Naive B cell (primary cell): ENCODE measurements around the gene SPC25. TPM values are rescaled to one million over a fixed set of nuclear protein-coding genes. Genes with fewer than 3 reads are reported as not detected.

Experiments used
- ATAC-seq, 2 donors: fragments of 150-1000 bp; cut with Tn5 transposase; 2 replicates each; pipeline ENCODE4 v1.10.0; 2021; ENCODE audit warnings: low read depth in 2 of 2, mild to moderate bottlenecking in 2 of 2, moderate library complexity in 2 of 2
- DNase-seq: peaks from one replicate; pipeline ENCODE4 v3.0.0; 2022
- H3K27ac Mint-ChIP-seq, 6 donors: one replicate each; pipeline ENCODE4 v1.8.0; 2020 to 2022; ENCODE audit warnings: mild to moderate bottlenecking in 6 of 6, mixed read lengths in 6 of 6, moderate library complexity in 5 of 6, inconsistent platforms in 2 of 6
- H3K27me3 Mint-ChIP-seq, 3 donors: one replicate each; pipeline ENCODE4 v1.8.0; 2021 to 2022; ENCODE audit warnings: mixed read lengths in 3 of 3, mild to moderate bottlenecking in 1 of 3
- H3K36me3 Mint-ChIP-seq, 2 donors: one replicate each; pipeline ENCODE4 v1.8.0; 2020 to 2022; ENCODE audit warnings: mixed read lengths in 2 of 2, inconsistent platforms in 1 of 2, mild to moderate bottlenecking in 1 of 2
- H3K4me1 Mint-ChIP-seq, 3 donors: one replicate each; pipeline ENCODE4 v1.8.0; 2020 to 2022; ENCODE audit warnings: mixed read lengths in 3 of 3, inconsistent platforms in 1 of 3, mild to moderate bottlenecking in 1 of 3, moderate library complexity in 1 of 3
- H3K4me3 Mint-ChIP-seq, 8 donors: one replicate each; pipeline ENCODE4 v1.8.0; 2020 to 2022; ENCODE audit warnings: mild to moderate bottlenecking in 8 of 8, mixed read lengths in 8 of 8, moderate library complexity in 8 of 8, inconsistent platforms in 2 of 8
- H3K9me3 Mint-ChIP-seq, 7 donors: one replicate each; pipeline ENCODE4 v1.8.0; 2020 to 2022; ENCODE audit warnings: mixed read lengths in 7 of 7, mild to moderate bottlenecking in 5 of 7, inconsistent platforms in 2 of 7, moderate library complexity in 1 of 7
- polyA plus RNA-seq, 6 donors: library from polyadenylated mRNA; unstranded; fragments of 300-500 nt; fragmentation: Illumina TruSeq; gene quantifications; one replicate each; pipeline ENCODE4 v1.2.3, GENCODE V29; 2021; ENCODE audit warnings: low read depth in 6 of 6

The SPC25 gene
- polyA plus RNA-seq, 6 donors from 2014 or later = not detected

- H3K27me3 Mint-ChIP-seq = peaks cover 0 to 26% (median 17%) of the 10 kb centered on the region in 3 donors
- no peak overlapping the region for H3K4me3 Mint-ChIP-seq
- H3K27ac Mint-ChIP-seq = no peak overlapping the region
- ATAC-seq (no peak), DNase-seq (no peak)
- H3K36me3 Mint-ChIP-seq = no peaks in the 10 kb centered on the region
- H3K9me3 Mint-ChIP-seq = peaks cover 0 to 11% (median 0%) of the 10 kb centered on the region in 7 donors
- peaks cover 0 to 5% (median 5%) of the 10 kb centered on the region in 3 donors for H3K4me1 Mint-ChIP-seq
Observed at GRCh38 chr2:168915441-168916330, 25.5 kb upstream of the SPC25 start.

GRCh38 chr2:168913495-168913894, 23.3 kb upstream of the SPC25 start:
- ATAC-seq (no peak), DNase-seq (no peak)
- peak overlapping the region in 1 of 6 donors; percentile 26 for H3K27ac Mint-ChIP-seq
- peaks cover 0 to 31% (median 17%) of the 10 kb centered on the region in 3 donors for H3K27me3 Mint-ChIP-seq
- no peak overlapping the region for H3K4me3 Mint-ChIP-seq
- H3K9me3 Mint-ChIP-seq = peaks cover 0 to 11% (median 0%) of the 10 kb centered on the region in 7 donors
- H3K36me3 Mint-ChIP-seq = no peaks in the 10 kb centered on the region
- peaks cover 0 to 5% (median 5%) of the 10 kb centered on the region in 3 donors for H3K4me1 Mint-ChIP-seq

- Mint-ChIP-seq H3K27me3 (peaks cover 0 to 33% (median 17%) of the 10 kb centered on the region in 3 donors), H3K27ac (peak overlapping the region in 2 of 6 donors; percentile 33 to 80), H3K36me3 (peaks cover 0 to 2% of the 10 kb centered on the region in 2 donors), H3K9me3 (peaks cover 0 to 11% (median 0%) of the 10 kb centered on the region in 7 donors), H3K4me3 (peak overlapping the region in 6 of 8 donors; percentile 23 to 61 (median 43)), H3K4me1 (peaks cover 0 to 5% (median 5%) of the 10 kb centered on the region in 3 donors)
- ATAC-seq (peak in 1 of 2 donors; percentile 44), DNase-seq (no peak)
Observed at GRCh38 chr2:168912901-168913369, 22.7 kb upstream of the SPC25 start.

- peak overlapping the region in 2 of 6 donors; percentile 33 to 80 for H3K27ac Mint-ChIP-seq
Observed at GRCh38 chr2:168912466-168912865, 22.2 kb upstream of the SPC25 start.

DNA sequence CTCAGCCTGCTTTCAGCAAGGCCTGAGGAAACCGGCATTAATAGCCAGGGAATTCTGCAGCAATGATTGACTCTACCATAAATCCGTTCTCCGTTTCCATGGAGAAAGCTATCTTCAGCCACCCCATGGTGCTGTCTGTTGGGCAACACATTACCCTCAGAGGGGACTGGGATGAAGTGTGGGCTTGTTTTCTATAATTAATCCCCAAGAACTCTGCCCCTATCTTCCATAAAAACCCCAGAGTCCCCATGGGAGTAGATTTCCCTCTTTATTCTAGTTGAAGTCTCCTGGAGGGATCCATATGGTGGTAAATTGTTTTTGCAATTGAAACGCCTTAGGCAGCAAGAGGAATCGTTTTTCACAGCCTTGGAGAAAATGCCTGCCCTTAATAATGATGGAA, 20.1 kb upstream of the SPC25 start:
- H3K27me3 Mint-ChIP-seq = peaks cover 10 to 54% (median 27%) of the 10 kb centered on the region in 3 donors
- DNase-seq (no peak), ATAC-seq (no peak)
- no peak overlapping the region for H3K27ac Mint-ChIP-seq
- H3K4me3 Mint-ChIP-seq = no peak overlapping the region
- H3K36me3 Mint-ChIP-seq = peaks cover 0 to 5% of the 10 kb centered on the region in 2 donors
- peaks cover 0 to 5% (median 5%) of the 10 kb centered on the region in 3 donors for H3K4me1 Mint-ChIP-seq
- H3K9me3 Mint-ChIP-seq = peaks cover 0 to 5% (median 0%) of the 10 kb centered on the region in 7 donors

More at GRCh38 chr2:168912466-168912865, 22.2 kb upstream of the SPC25 start:
- ATAC-seq (peak in 1 of 2 donors; percentile 28), DNase-seq (no peak)
- Mint-ChIP-seq H3K36me3 (peaks cover 0 to 5% of the 10 kb centered on the region in 2 donors), H3K4me3 (peak overlapping the region in 6 of 8 donors; percentile 16 to 61 (median 34)), H3K27me3 (peaks cover 0 to 38% (median 20%) of the 10 kb centered on the region in 3 donors), H3K4me1 (peaks cover 0 to 5% (median 5%) of the 10 kb centered on the region in 3 donors), H3K9me3 (peaks cover 0 to 11% (median 0%) of the 10 kb centered on the region in 7 donors)

DNA sequence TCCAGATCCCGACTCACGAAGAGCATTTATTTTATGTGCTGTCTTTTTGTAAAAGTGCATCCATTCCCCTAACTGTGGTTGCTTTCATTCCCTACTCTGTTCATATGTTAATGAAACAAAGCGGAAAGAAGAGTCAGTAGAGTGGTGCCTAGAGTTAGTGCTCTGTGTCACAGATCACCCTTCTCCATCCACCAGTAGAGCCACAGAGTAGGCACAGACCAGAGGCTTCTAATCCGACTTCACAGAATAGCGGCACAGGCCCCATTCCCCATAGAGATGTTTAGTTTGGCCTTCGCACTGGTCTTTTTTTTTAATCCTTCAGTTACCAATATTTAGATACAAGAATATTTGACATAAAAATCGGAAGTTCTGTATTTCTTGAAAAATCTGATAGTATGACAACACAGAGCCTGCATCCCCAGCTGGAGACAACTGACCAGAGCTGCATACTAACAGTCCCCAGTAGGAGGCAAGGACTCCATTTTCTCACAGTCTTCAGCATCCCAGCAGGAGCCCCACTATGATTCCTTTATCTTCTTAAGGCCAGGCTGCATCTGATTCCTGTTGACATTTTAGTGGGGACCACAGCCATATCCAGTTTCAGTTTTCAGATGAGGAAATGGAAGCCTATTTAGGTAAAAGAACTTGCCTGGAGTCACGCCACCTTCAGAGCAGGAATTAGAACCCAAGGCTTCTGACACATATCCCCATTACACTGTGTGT, 17.9 kb upstream of the SPC25 start:
- DNase-seq (no peak), ATAC-seq (no peak)
- no peaks in the 10 kb centered on the region for H3K9me3 Mint-ChIP-seq
- H3K36me3 Mint-ChIP-seq = peaks cover 0 to 5% of the 10 kb centered on the region in 2 donors
- H3K4me1 Mint-ChIP-seq = peaks cover 0 to 5% (median 5%) of the 10 kb centered on the region in 3 donors
- no peak overlapping the region for H3K4me3 Mint-ChIP-seq
- no peak overlapping the region for H3K27ac Mint-ChIP-seq
- H3K27me3 Mint-ChIP-seq = peaks cover 10 to 51% (median 22%) of the 10 kb centered on the region in 3 donors

- ATAC-seq (no peak), DNase-seq (no peak)
- Mint-ChIP-seq H3K27ac (no peak overlapping the region), H3K4me3 (no peak overlapping the region), H3K36me3 (peaks cover 0 to 5% of the 10 kb centered on the region in 2 donors), H3K27me3 (peaks cover 10 to 31% (median 11%) of the 10 kb centered on the region in 3 donors), H3K9me3 (no peaks in the 10 kb centered on the region), H3K4me1 (no peaks in the 10 kb centered on the region)
Observed at GRCh38 chr2:168904358-168904757, 14.1 kb upstream of the SPC25 start.

- no peaks in the 10 kb centered on the region for H3K9me3 Mint-ChIP-seq
- ATAC-seq = no peak
Observed at GRCh38 chr2:168903888-168904287, 13.7 kb upstream of the SPC25 start.

DNA sequence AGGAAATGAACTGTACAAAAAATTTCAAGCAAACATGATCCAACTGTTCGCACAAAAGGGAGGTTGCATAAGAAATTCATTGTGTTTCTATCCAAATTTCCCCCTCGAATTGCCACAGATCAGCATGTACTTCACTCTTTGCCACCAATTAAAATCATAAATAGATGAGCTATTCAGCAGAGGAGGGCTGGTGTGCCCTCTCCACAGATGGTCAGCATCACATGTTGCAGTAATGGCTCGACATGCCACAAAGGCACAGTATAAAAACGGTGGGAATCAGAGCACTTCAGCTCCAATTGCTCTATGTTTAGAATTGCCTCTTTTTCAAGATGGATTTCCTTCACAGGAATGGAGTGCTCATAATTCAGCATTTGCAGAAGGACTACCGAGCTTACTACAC, 10.8 kb upstream of the SPC25 start, which contains the start of gene G6PC2:
Gene G6PC2, plus strand, starts transcription at position 289 of the 400 bp plus-strand sequence. Its CDS starts 41 bp downstream, at position 330.
- Mint-ChIP-seq H3K4me1 (no peaks in the 10 kb centered on the region), H3K4me3 (no peak within 1 kb of the TSS), H3K27ac (no peak within 1 kb of the TSS), H3K36me3 (no peaks in the 10 kb centered on the region), H3K27me3 (peaks cover 5 to 15% (median 6%) of the 10 kb centered on the region in 3 donors), H3K9me3 (no peaks in the 10 kb centered on the region)
- ATAC-seq (no peak), DNase-seq (no peak)

More at GRCh38 chr2:168903888-168904287, 13.7 kb upstream of the SPC25 start:
- DNase-seq = no peak
- peaks cover 10 to 31% (median 15%) of the 10 kb centered on the region in 3 donors for H3K27me3 Mint-ChIP-seq
- no peak overlapping the region for H3K4me3 Mint-ChIP-seq
- H3K36me3 Mint-ChIP-seq = peaks cover 0 to 5% of the 10 kb centered on the region in 2 donors
- H3K27ac Mint-ChIP-seq = no peak overlapping the region
- H3K4me1 Mint-ChIP-seq = no peaks in the 10 kb centered on the region

DNA sequence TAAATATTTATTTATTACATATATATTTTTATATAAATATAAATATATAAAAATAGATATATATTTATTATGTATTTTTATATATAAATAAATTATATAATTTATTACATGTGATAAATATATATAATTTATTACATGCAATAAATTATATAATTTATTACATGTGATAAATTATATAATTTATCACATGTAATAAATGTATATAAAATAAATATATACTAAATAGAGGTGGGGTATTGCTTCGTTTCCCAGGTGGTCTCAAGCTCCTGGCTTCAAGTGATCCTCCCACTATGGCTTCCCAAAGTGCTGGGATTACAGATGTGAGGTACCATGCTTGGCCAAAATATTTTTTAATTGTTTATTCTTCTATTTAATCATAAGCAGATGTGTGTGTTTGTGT, 7.2 kb upstream of the SPC25 start:
- DNase-seq (no peak), ATAC-seq (no peak)
- Mint-ChIP-seq H3K9me3 (no peaks in the 10 kb centered on the region), H3K27me3 (peaks cover 11 to 13% (median 12%) of the 10 kb centered on the region in 3 donors), H3K36me3 (no peaks in the 10 kb centered on the region), H3K4me3 (no peak overlapping the region), H3K4me1 (no peaks in the 10 kb centered on the region), H3K27ac (no peak overlapping the region)

GRCh38 chr2:168896783-168897182, 6.6 kb upstream of the SPC25 start:
- no peaks in the 10 kb centered on the region for H3K9me3 Mint-ChIP-seq
- H3K27ac Mint-ChIP-seq = no peak overlapping the region
- no peak for DNase-seq
- no peak overlapping the region for H3K4me3 Mint-ChIP-seq
- peaks cover 11 to 14% (median 12%) of the 10 kb centered on the region in 3 donors for H3K27me3 Mint-ChIP-seq
- ATAC-seq = no peak
- no peaks in the 10 kb centered on the region for H3K4me1 Mint-ChIP-seq
- no peaks in the 10 kb centered on the region for H3K36me3 Mint-ChIP-seq

DNA sequence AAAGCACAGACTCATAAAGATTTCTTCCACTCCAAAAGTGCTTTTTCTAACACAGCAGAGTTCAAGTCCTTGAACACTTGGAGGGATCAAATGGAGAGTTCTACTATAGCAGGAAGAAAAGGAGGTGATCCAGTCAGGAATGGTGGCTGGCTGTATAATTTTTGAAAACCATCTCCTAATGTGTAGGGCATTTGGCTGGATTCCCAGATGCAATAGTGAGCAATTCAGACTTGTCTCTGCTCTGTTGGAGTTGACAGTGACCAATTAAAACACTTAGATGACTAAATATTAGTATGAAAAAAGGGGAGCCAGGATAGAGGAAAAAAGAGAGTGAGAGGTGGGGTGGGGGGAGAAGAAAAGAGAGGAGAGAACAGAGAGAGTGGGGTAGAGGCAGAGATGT, 5.5 kb upstream of the SPC25 start:
- no peaks in the 10 kb centered on the region for H3K36me3 Mint-ChIP-seq
- H3K4me1 Mint-ChIP-seq = peaks cover 0 to 1% (median under 1%) of the 10 kb centered on the region in 3 donors
- peaks cover 11 to 14% (median 12%) of the 10 kb centered on the region in 3 donors for H3K27me3 Mint-ChIP-seq
- H3K9me3 Mint-ChIP-seq = no peaks in the 10 kb centered on the region
- no peak overlapping the region for H3K27ac Mint-ChIP-seq
- DNase-seq (no peak), ATAC-seq (no peak)
- H3K4me3 Mint-ChIP-seq = no peak overlapping the region

- H3K27ac Mint-ChIP-seq = no peak overlapping the region
- no peaks in the 10 kb centered on the region for H3K36me3 Mint-ChIP-seq
- H3K4me1 Mint-ChIP-seq = peaks cover 9 to 11% (median 10%) of the 10 kb centered on the region in 3 donors
- H3K27me3 Mint-ChIP-seq = peaks cover 11 to 22% (median 12%) of the 10 kb centered on the region in 3 donors
- DNase-seq (no peak), ATAC-seq (no peak)
- H3K4me3 Mint-ChIP-seq = no peak overlapping the region
- H3K9me3 Mint-ChIP-seq = no peaks in the 10 kb centered on the region
Observed at GRCh38 chr2:168894720-168895119, 4.5 kb upstream of the SPC25 start.
